Endothelial cell of umbilical vein (primary cell): Measurements from ENCODE around the gene COPE. TPM values are rescaled to one million over a fixed set of nuclear protein-coding genes. Genes with fewer than 3 reads are reported as not detected.

Experiments used
- BruUV-seq: library from RNA; stranded (reverse); fragments of 400-500 nt; replicated peaks from 2 replicates; lab custom pipeline; 2021; lab: Mats Ljungman, UMichigan
- CTCF ChIA-PET: fragments of 300-600, 350-600 bp; sonication (Branson Sonifier 250); formaldehyde crosslinking; loops from one replicate; lab custom pipeline; 2021; ENCODE audit warnings: antibody characterized with exemption, inconsistent platforms; lab: Charles Lee
- POLR2A ChIA-PET: fragments of 300-600, 350-600 bp; sonication (Branson Sonifier 250); formaldehyde crosslinking; loops from one replicate; lab custom pipeline; 2021; ENCODE audit warnings: antibody characterized with exemption, inconsistent platforms; lab: Charles Lee
- DNase-seq: peaks from one replicate; pipeline ENCODE4 v3.0.0-alpha.2; 2011; ENCODE audit warnings: low read depth, low spot score
- FAIRE-seq: peaks from 2 replicates; lab custom pipeline; 2011; peaks lifted over from hg19 to GRCh38; lab: Jason Lieb, UNC
- H2AFZ ChIP-seq: 2 replicates; pipeline ENCODE4 v1.6.0; 2012; ENCODE audit warnings: low read depth, low read length, control low read depth, inconsistent platforms
- H3K27ac ChIP-seq: 2 replicates; pipeline ENCODE4 v1.5.1; 2011; ENCODE audit warnings: low read depth, mild to moderate bottlenecking, control low read depth, low read length, moderate library complexity; ENCODE audit not compliant: insufficient read depth
- H3K27me3 ChIP-seq, 2 experiments: 2 replicates each; pipeline versions ENCODE4 v1.6.0 to v1.6.1; 2011; ENCODE audit warnings: low read length in 2 of 2, mixed read lengths in 1 of 2; ENCODE audit not compliant: control insufficient read depth in 2 of 2, insufficient read depth in 2 of 2
- H3K36me3 ChIP-seq, 2 experiments: 2 replicates in 1 of 2; 3 replicates in 1 of 2; pipeline ENCODE4 v1.5.1; 2011; ENCODE audit warnings: low read length in 2 of 2, mild to moderate bottlenecking in 1 of 2, moderate library complexity in 1 of 2; ENCODE audit not compliant: control insufficient read depth in 2 of 2, insufficient read depth in 2 of 2; ENCODE audit errors: extremely low read depth in 1 of 2
- H3K4me1 ChIP-seq: 3 replicates; pipeline ENCODE4 v1.5.1; 2011; ENCODE audit warnings: mild to moderate bottlenecking, low read length; ENCODE audit not compliant: control insufficient read depth, insufficient read depth; ENCODE audit errors: extremely low read depth
- H3K4me2 ChIP-seq: 2 replicates; pipeline ENCODE4 v1.6.1; 2011; ENCODE audit warnings: low read length, control low read depth, mixed read lengths; ENCODE audit not compliant: insufficient read depth
- H3K4me3 ChIP-seq, 3 experiments: fragments of 200-600 bp in 1 of 3; sonication (generic), shearing (Covaris generic) in 1 of 3; replicated peaks in 1 of 3; 2 replicates each; pipeline ENCODE4 v1.5.1; 2011 to 2016; ENCODE audit warnings: control low read depth in 3 of 3, low read length in 3 of 3, mild to moderate bottlenecking in 2 of 3, inconsistent platforms in 1 of 3, low read depth in 1 of 3, moderate library complexity in 1 of 3; ENCODE audit not compliant: insufficient read depth in 1 of 3
- H3K79me2 ChIP-seq: 2 replicates; pipeline ENCODE4 v1.6.0; 2012; ENCODE audit warnings: low read length, inconsistent platforms; ENCODE audit not compliant: control insufficient read depth, insufficient read depth
- H3K9ac ChIP-seq: replicated peaks from 2 replicates; pipeline ENCODE3; 2011; ENCODE audit warnings: low read length, control low read depth; ENCODE audit not compliant: insufficient read depth; ENCODE audit errors: extremely low read depth
- H3K9me1 ChIP-seq: replicated peaks from 3 replicates; pipeline ENCODE4 v1.6.0; 2011; ENCODE audit warnings: mild to moderate bottlenecking, low read length; ENCODE audit not compliant: control insufficient read depth, insufficient read depth; ENCODE audit errors: extremely low read depth
- H3K9me3 ChIP-seq: replicated peaks from 2 replicates; pipeline ENCODE4 v1.5.1; 2012; ENCODE audit warnings: low read length, inconsistent platforms; ENCODE audit not compliant: control insufficient read depth, insufficient read depth
- H4K20me1 ChIP-seq: replicated peaks from 2 replicates; pipeline ENCODE3; 2011; ENCODE audit warnings: mild to moderate bottlenecking, low read length; ENCODE audit not compliant: control insufficient read depth, insufficient read depth; ENCODE audit errors: extremely low read depth
- EZH2 ChIP-seq: IDR thresholded peaks from 2 replicates; pipeline ENCODE4 v1.6.1; 2012; ENCODE audit warnings: borderline replicate concordance, low read depth, mild to moderate bottlenecking, moderate library complexity, low read length, inconsistent platforms; ENCODE audit not compliant: severe bottlenecking
- FOS ChIP-seq: IDR thresholded peaks from 2 replicates; pipeline ENCODE4 v1.6.1; 2011; ENCODE audit warnings: mild to moderate bottlenecking, low read length, moderate library complexity, borderline replicate concordance; ENCODE audit not compliant: insufficient read depth
- GATA2 ChIP-seq: IDR thresholded peaks from 2 replicates; pipeline ENCODE4 v1.7.0; 2011; ENCODE audit warnings: low read depth, mild to moderate bottlenecking, moderate library complexity, mixed read lengths, low read length; ENCODE audit not compliant: insufficient read length, insufficient read depth
- JUN ChIP-seq: IDR thresholded peaks from 2 replicates; pipeline ENCODE4 v1.6.1; 2011; ENCODE audit warnings: borderline replicate concordance, low read depth; ENCODE audit not compliant: insufficient read length, insufficient read depth
- MYC ChIP-seq: IDR thresholded peaks from one replicate; pipeline ENCODE4 v1.6.1; 2011; ENCODE audit warnings: mild to moderate bottlenecking, low read depth, low read length
- POLR2A ChIP-seq: IDR thresholded peaks from 2 replicates; pipeline ENCODE4 v1.6.1; 2012; ENCODE audit warnings: low read depth, mild to moderate bottlenecking, control low read depth, low read length
- POLR2AphosphoS5 ChIP-seq: IDR thresholded peaks from 2 replicates; pipeline ENCODE4 v1.6.1; 2012; ENCODE audit warnings: low read depth, mild to moderate bottlenecking, control low read depth, low read length, moderate library complexity; ENCODE audit not compliant: insufficient read depth
- dilution Hi-C: fragments of 300-500 bp; cut with MboI; formaldehyde crosslinking; loops from one replicate; pipeline ENCODE4 v1.15.0; 2019; ENCODE audit warnings: low sequenced_read_pairs; ENCODE audit not compliant: extremely low pct_ligation_motif_present
- intact Hi-C: fragments of 100-400 bp; cut with micrococcal nuclease; formaldehyde crosslinking; loops from one replicate; pipeline ENCODE4 v1.10.0; 2022
- polyA plus RNA-seq, 4 experiments: library from polyadenylated mRNA; depleted of rRNA in 3 of 4; stranded (reverse) in 3 of 4; unstranded in 1 of 4; fragments of >200 nt; gene quantifications; 2 replicates each; pipeline versions ENCODE4 v1.2.1 to v1.2.3, GENCODE V29; 2011 to 2012; ENCODE audit warnings: missing spikeins in 1 of 4
- total RNA-seq: library from RNA; stranded (reverse); gene quantifications from 2 replicates; pipeline ENCODE4 v1.2.3, GENCODE V29; 2021
- TF ChIP-seq, protein P1 (sequence below): IDR thresholded peaks from 2 replicates; pipeline ENCODE4 v1.6.1; 2011; ENCODE audit not compliant: insufficient read depth, insufficient read length
- TF ChIP-seq, protein P2 (sequence below), 2 donors: IDR thresholded peaks; 1 replicate in 1 of 2; 2 replicates in 1 of 2; pipeline ENCODE4 v1.5.1; 2011; ENCODE audit warnings: low read length in 2 of 2, mild to moderate bottlenecking in 2 of 2, moderate library complexity in 2 of 2, control low read depth in 1 of 2, inconsistent platforms in 1 of 2, low read depth in 1 of 2; ENCODE audit not compliant: insufficient read depth in 1 of 2; ENCODE audit errors: extremely low read depth in 1 of 2

The COPE gene
- total and polyA plus RNA-seq, 2 donors (not counting 3 experiments of a cell fraction or from before 2014, with no cell fraction given) = 252 to 407 TPM

DNA sequence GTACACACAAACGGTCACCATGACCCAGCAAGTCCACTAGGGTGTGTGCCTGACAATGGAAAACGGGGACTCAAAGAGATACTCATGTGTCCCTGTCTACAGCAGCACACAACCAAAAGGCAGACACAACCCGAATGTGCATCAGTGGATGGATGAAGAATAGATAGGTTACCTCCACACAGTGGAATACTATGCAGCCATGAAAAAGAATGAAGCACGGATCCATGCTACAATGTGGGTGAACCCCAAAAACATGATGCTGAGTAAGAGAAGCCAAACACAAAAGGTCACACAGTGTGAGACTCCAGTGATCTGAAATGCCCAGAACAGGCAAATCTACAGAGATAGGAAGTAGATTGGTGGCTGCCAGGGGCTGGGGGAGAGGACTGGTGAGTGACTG, 32.2 kb downstream of the COPE start:
- Histone ChIP-seq H3K36me3 (no peaks in the 10 kb centered on the region), H3K9ac (no peak overlapping the region), H2AFZ (no peak overlapping the region), H3K9me3 (no peaks in the 10 kb centered on the region), H3K9me1 (no peaks in the 10 kb centered on the region), H3K4me2 (no peak overlapping the region), H3K27me3 (no peaks in the 10 kb centered on the region), H3K79me2 (no peaks in the 10 kb centered on the region), H3K27ac (no peak overlapping the region), H4K20me1 (no peaks in the 10 kb centered on the region), H3K4me1 (no peaks in the 10 kb centered on the region), H3K4me3 (no peak overlapping the region)
- POLR2A ChIA-PET = no interaction called here
- intact Hi-C loops (no loop called here), dilution Hi-C loops (no loop called here)
- CTCF ChIA-PET = no interaction called here
- no peak for DNase-seq
- no TSS peak for BruUV-seq
- TF ChIP-seq, protein P1, sequence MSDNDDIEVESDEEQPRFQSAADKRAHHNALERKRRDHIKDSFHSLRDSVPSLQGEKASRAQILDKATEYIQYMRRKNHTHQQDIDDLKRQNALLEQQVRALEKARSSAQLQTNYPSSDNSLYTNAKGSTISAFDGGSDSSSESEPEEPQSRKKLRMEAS = no peak
- TF ChIP-seq GATA2 (no peak), POLR2A (no peak), MYC (no peak), POLR2AphosphoS5 (no peak), JUN (no peak), EZH2 (no peak), FOS (no peak)
- TF ChIP-seq, protein P2, sequence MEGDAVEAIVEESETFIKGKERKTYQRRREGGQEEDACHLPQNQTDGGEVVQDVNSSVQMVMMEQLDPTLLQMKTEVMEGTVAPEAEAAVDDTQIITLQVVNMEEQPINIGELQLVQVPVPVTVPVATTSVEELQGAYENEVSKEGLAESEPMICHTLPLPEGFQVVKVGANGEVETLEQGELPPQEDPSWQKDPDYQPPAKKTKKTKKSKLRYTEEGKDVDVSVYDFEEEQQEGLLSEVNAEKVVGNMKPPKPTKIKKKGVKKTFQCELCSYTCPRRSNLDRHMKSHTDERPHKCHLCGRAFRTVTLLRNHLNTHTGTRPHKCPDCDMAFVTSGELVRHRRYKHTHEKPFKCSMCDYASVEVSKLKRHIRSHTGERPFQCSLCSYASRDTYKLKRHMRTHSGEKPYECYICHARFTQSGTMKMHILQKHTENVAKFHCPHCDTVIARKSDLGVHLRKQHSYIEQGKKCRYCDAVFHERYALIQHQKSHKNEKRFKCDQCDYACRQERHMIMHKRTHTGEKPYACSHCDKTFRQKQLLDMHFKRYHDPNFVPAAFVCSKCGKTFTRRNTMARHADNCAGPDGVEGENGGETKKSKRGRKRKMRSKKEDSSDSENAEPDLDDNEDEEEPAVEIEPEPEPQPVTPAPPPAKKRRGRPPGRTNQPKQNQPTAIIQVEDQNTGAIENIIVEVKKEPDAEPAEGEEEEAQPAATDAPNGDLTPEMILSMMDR (IDR thresholded peaks at IDR 0.05; ENCODE audit: extremely low read depth in 1 of 2, insufficient read depth in 1 of 2, low read depth in 1 of 2, low read length in 2 of 2) = no peak
- FAIRE-seq = no peak
